SK-N-SH (cell line): Measurements from ENCODE around the gene ILF3. TPM values are rescaled to one million over a fixed set of nuclear protein-coding genes. Genes with fewer than 3 reads are reported as not detected.

Experiments
- CTCF ChIA-PET: fragments of 300-600, 350-600 bp; formaldehyde crosslinking; extraction: SDS; loops from one replicate; lab custom pipeline; 2021; lab: Yijun Ruan, JAX
- POLR2A ChIA-PET: fragments of 350-600 bp; sonication (Branson Sonifier 250); formaldehyde crosslinking; extraction: SDS; loops from one replicate; lab custom pipeline; 2020; ENCODE audit warnings: antibody characterized with exemption, inconsistent platforms; lab: Yijun Ruan, JAX
- DNase-seq: peaks from one replicate; pipeline ENCODE4 v3.0.0; 2012
- H2AFZ ChIP-seq: fragments of 200-600 bp; sonication (generic); 2 replicates; pipeline ENCODE4 v1.8.1; 2016; ENCODE audit warnings: antibody characterized with exemption, mild to moderate bottlenecking, low read depth
- H3F3A ChIP-seq: fragments of 200-600 bp; sonication (generic); replicated peaks from 2 replicates; pipeline ENCODE3; 2016; ENCODE audit warnings: antibody characterized with exemption, mild to moderate bottlenecking; ENCODE audit not compliant: insufficient read depth
- H3K27ac ChIP-seq, 2 experiments: fragments of 200-500 bp in 1 of 2; fragments of 200-600 bp in 1 of 2; sonication (Bioruptor generic) in 1 of 2; sonication (generic), shearing (Covaris generic) in 1 of 2; 2 replicates each; pipeline versions ENCODE4 v1.5.1 to v1.6.1; 2014 to 2016; ENCODE audit warnings: low read depth in 2 of 2, inconsistent platforms in 1 of 2, low read length in 1 of 2, mild to moderate bottlenecking in 1 of 2, mixed read lengths in 1 of 2
- H3K27me3 ChIP-seq: fragments of 200-600 bp; sonication (generic), shearing (Covaris generic); 2 replicates; pipeline ENCODE4 v1.6.1; 2016; ENCODE audit warnings: mixed run types; ENCODE audit not compliant: insufficient read depth
- H3K36me3 ChIP-seq, 2 experiments: fragments of 200-500 bp in 1 of 2; fragments of 200-600 bp in 1 of 2; sonication (Bioruptor generic) in 1 of 2; sonication (generic) in 1 of 2; replicated peaks in 1 of 2; 2 replicates each; pipeline versions ENCODE3 to v1.5.1; 2014 to 2016; ENCODE audit warnings: low read length in 1 of 2, mild to moderate bottlenecking in 1 of 2; ENCODE audit not compliant: insufficient read depth in 2 of 2, control insufficient read depth in 1 of 2
- H3K4me1 ChIP-seq, 2 experiments: fragments of 200-500 bp in 1 of 2; fragments of 200-600 bp in 1 of 2; sonication (Bioruptor generic) in 1 of 2; sonication (generic), shearing (Covaris generic) in 1 of 2; 2 replicates each; pipeline versions ENCODE4 v1.5.1 to v1.6.1; 2014 to 2016; ENCODE audit warnings: low read depth in 1 of 2, low read length in 1 of 2, mixed run types in 1 of 2; ENCODE audit not compliant: insufficient read depth in 2 of 2, control insufficient read depth in 1 of 2
- H3K4me2 ChIP-seq: fragments of 200-600 bp; sonication (generic), shearing (Covaris generic); 2 replicates; pipeline ENCODE4 v1.6.1; 2017; ENCODE audit warnings: mixed run types
- H3K4me3 ChIP-seq, 2 experiments: fragments of 200-500 bp in 1 of 2; fragments of 200-600 bp in 1 of 2; sonication (Bioruptor generic) in 1 of 2; sonication (generic), shearing (Covaris generic) in 1 of 2; 2 replicates each; pipeline versions ENCODE4 v1.5.1 to v1.8.1; 2014 to 2016; ENCODE audit warnings: low read depth in 2 of 2, inconsistent platforms in 1 of 2, low read length in 1 of 2, mild to moderate bottlenecking in 1 of 2, mixed read lengths in 1 of 2, moderate library complexity in 1 of 2
- H3K79me2 ChIP-seq: fragments of 200-600 bp; sonication (generic); 2 replicates; pipeline ENCODE4 v1.8.1; 2017; ENCODE audit warnings: mild to moderate bottlenecking; ENCODE audit not compliant: insufficient read depth
- H3K9ac ChIP-seq: fragments of 200-600 bp; sonication (generic); 2 replicates; pipeline ENCODE4 v1.6.1; 2017; ENCODE audit warnings: mixed run types
- H3K9me2 ChIP-seq: fragments of 200-600 bp; sonication (generic); 2 replicates; pipeline ENCODE4 v1.6.1; 2017; ENCODE audit warnings: mixed run types
- H3K9me3 ChIP-seq: fragments of 200-600 bp; sonication (generic); 2 replicates; pipeline ENCODE4 v1.6.1; 2017; ENCODE audit warnings: mixed run types, mild to moderate bottlenecking, moderate library complexity
- H4K20me1 ChIP-seq: fragments of 200-600 bp; sonication (generic); 2 replicates; pipeline ENCODE4 v1.6.1; 2017; ENCODE audit warnings: mild to moderate bottlenecking, mixed run types; ENCODE audit not compliant: insufficient read depth
- CHD2 ChIP-seq: fragments of 150-350 bp; IDR thresholded peaks from 2 replicates; pipeline ENCODE4 v1.6.1; 2018; ENCODE audit warnings: low read length; ENCODE audit not compliant: partially characterized antibody
- ELF1 ChIP-seq: IDR thresholded peaks from 2 replicates; pipeline ENCODE4 v1.4.0; 2012
- FOXJ3 ChIP-seq: sonication (generic); formaldehyde crosslinking; IDR thresholded peaks from 2 replicates; pipeline ENCODE4 v1.5.1; 2020; ENCODE audit warnings: mild to moderate bottlenecking, missing genetic modification reagents
- GABPA ChIP-seq: IDR thresholded peaks from 2 replicates; pipeline ENCODE4 v1.4.0; 2012; ENCODE audit warnings: low read depth, mild to moderate bottlenecking
- GATA2 ChIP-seq: sonication (generic); formaldehyde crosslinking; IDR thresholded peaks from 2 replicates; pipeline ENCODE4 v1.5.0; 2020; ENCODE audit warnings: mild to moderate bottlenecking, missing genetic modification reagents
- JUND ChIP-seq: IDR thresholded peaks from 2 replicates; pipeline ENCODE4 v1.4.0; 2012
- POLR2AphosphoS5 ChIP-seq: IDR thresholded peaks from 2 replicates; pipeline ENCODE4 v1.6.1; 2012; ENCODE audit warnings: low read depth, low read length
- SIN3A ChIP-seq: IDR thresholded peaks from 2 replicates; pipeline ENCODE4 v1.6.1; 2012; ENCODE audit warnings: low read depth, mild to moderate bottlenecking, low read length, moderate library complexity, borderline replicate concordance
- SMC3 ChIP-seq: IDR thresholded peaks from 2 replicates; pipeline ENCODE4 v1.6.1; 2012; ENCODE audit warnings: low read depth, low read length, improper control_type of control experiment
- WGBS: methylation state at CpG from one replicate; pipeline ENCODE4 v1.1.6; 2017; ENCODE audit warnings: low lambda C conversion rate; 5-methylcytosine and 5-hydroxymethylcytosine counted together
- polyA plus RNA-seq, 3 experiments: library from polyadenylated mRNA; depleted of rRNA; stranded (reverse); fragments of >200 nt; gene quantifications; 2 replicates each; pipeline ENCODE4 v1.2.3, GENCODE V29; 2012
- TF ChIP-seq, protein P1 (sequence below): fragments of 150-350 bp; IDR thresholded peaks from 2 replicates; pipeline ENCODE4 v1.6.1; 2016; ENCODE audit warnings: mild to moderate bottlenecking, low read depth, low read length
- TF ChIP-seq, protein P2 (sequence below): IDR thresholded peaks from 2 replicates; pipeline ENCODE4 v1.4.0; 2012; ENCODE audit warnings: low read depth
- TF ChIP-seq, protein P3 (sequence below): IDR thresholded peaks from 2 replicates; pipeline ENCODE4 v1.4.0; 2012; ENCODE audit warnings: low read depth, borderline replicate concordance
- TF ChIP-seq, protein P4 (sequence below): IDR thresholded peaks from 2 replicates; pipeline ENCODE4 v1.6.1; 2012; ENCODE audit warnings: mild to moderate bottlenecking, low read depth, low read length, moderate library complexity

The ILF3 gene
- polyA plus RNA-seq, 1 of the 3 experiments (the other 2 are of a cell fraction): 229 TPM

DNA sequence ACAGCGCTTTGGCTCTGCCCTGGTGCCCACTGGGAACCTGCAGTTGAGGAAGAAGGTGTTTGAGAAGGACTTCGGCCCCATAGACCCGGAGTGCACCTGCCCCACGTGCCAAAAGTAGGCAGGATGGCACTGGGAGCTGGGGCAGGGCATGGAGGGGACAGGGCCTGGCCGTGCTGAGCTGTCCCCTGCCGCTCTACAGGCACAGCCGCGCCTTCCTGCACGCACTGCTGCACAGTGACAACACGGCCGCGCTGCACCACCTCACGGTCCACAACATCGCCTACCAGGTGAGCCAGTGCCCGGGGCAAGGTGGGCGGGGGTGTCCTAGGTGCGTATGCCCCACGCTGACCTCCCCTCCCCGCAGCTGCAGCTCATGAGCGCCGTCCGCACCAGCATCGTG lies 58.6 kb downstream of the ILF3 start:
- H3K27ac ChIP-seq: no peak overlapping the region
- H3K9ac ChIP-seq: no peak overlapping the region
- POLR2A ChIA-PET: no interaction called here
- TF ChIP-seq SMC3 (no peak), FOXJ3 (CRISPR knock-in tag) (no peak), GATA2 (CRISPR knock-in tag) (no peak), ELF1 (no peak), JUND (no peak), GABPA (no peak), CHD2 (no peak), SIN3A (no peak), POLR2AphosphoS5 (no peak)
- TF ChIP-seq, protein P1, sequence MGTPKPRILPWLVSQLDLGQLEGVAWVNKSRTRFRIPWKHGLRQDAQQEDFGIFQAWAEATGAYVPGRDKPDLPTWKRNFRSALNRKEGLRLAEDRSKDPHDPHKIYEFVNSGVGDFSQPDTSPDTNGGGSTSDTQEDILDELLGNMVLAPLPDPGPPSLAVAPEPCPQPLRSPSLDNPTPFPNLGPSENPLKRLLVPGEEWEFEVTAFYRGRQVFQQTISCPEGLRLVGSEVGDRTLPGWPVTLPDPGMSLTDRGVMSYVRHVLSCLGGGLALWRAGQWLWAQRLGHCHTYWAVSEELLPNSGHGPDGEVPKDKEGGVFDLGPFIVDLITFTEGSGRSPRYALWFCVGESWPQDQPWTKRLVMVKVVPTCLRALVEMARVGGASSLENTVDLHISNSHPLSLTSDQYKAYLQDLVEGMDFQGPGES: no peak
- TF ChIP-seq, protein P2, sequence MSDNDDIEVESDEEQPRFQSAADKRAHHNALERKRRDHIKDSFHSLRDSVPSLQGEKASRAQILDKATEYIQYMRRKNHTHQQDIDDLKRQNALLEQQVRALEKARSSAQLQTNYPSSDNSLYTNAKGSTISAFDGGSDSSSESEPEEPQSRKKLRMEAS: no peak
- TF ChIP-seq, protein P3, sequence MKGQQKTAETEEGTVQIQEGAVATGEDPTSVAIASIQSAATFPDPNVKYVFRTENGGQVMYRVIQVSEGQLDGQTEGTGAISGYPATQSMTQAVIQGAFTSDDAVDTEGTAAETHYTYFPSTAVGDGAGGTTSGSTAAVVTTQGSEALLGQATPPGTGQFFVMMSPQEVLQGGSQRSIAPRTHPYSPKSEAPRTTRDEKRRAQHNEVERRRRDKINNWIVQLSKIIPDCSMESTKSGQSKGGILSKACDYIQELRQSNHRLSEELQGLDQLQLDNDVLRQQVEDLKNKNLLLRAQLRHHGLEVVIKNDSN: no peak
- TF ChIP-seq, protein P4, sequence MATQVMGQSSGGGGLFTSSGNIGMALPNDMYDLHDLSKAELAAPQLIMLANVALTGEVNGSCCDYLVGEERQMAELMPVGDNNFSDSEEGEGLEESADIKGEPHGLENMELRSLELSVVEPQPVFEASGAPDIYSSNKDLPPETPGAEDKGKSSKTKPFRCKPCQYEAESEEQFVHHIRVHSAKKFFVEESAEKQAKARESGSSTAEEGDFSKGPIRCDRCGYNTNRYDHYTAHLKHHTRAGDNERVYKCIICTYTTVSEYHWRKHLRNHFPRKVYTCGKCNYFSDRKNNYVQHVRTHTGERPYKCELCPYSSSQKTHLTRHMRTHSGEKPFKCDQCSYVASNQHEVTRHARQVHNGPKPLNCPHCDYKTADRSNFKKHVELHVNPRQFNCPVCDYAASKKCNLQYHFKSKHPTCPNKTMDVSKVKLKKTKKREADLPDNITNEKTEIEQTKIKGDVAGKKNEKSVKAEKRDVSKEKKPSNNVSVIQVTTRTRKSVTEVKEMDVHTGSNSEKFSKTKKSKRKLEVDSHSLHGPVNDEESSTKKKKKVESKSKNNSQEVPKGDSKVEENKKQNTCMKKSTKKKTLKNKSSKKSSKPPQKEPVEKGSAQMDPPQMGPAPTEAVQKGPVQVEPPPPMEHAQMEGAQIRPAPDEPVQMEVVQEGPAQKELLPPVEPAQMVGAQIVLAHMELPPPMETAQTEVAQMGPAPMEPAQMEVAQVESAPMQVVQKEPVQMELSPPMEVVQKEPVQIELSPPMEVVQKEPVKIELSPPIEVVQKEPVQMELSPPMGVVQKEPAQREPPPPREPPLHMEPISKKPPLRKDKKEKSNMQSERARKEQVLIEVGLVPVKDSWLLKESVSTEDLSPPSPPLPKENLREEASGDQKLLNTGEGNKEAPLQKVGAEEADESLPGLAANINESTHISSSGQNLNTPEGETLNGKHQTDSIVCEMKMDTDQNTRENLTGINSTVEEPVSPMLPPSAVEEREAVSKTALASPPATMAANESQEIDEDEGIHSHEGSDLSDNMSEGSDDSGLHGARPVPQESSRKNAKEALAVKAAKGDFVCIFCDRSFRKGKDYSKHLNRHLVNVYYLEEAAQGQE: no peak
- TF ChIP-seq, all 33 proteins: peak for 0
- Histone ChIP-seq H4K20me1 (no peaks in the 10 kb centered on the region), H3K27me3 (no peaks in the 10 kb centered on the region), H3K36me3 (peaks cover 2 to 5% of the 10 kb centered on the region in 2 experiments), H3K9me3 (no peaks in the 10 kb centered on the region), H3K4me2 (no peak overlapping the region), H3K9me2 (no peaks in the 10 kb centered on the region), H3K79me2 (no peaks in the 10 kb centered on the region), H3K4me3 (no peak overlapping the region), H3F3A (peaks cover 6% of the 10 kb centered on the region), H2AFZ (no peak overlapping the region), H3K4me1 (peaks cover 0 to 4% of the 10 kb centered on the region in 2 experiments; a peak in 1 of 4 replicates)
- CTCF ChIA-PET: interaction anchor here (0.7 kb wide), 1 partner anchor 165 kb away, joined by 3 read pairs; no protein-coding TSS in a partner anchor
- WGBS: 99% methylated on average over 13 of the region's 23 CpGs
- DNase-seq: no peak
